WTC11 (cell line): ENCODE data around the gene PFDN1. TPM values are rescaled to one million over a fixed set of nuclear protein-coding genes. Genes with fewer than 3 reads are reported as not detected.

Experiments used
- ATAC-seq: fragments of 200-7000 bp; cut with Tn5 transposase; 2 replicates; pipeline ENCODE4 v1.10.0; 2021; ENCODE audit warnings: mild to moderate bottlenecking, moderate library complexity
- CTCF ChIA-PET: fragments of 300-600 bp; sonication (Branson Sonifier 250); formaldehyde crosslinking; loops from one replicate; lab custom pipeline; 2021; ENCODE audit warnings: antibody characterized with exemption; lab: Charles Lee
- POLR2A ChIA-PET: fragments of 350-600 bp; sonication (Branson Sonifier 250); formaldehyde crosslinking; loops from one replicate; lab custom pipeline; 2021; ENCODE audit warnings: antibody characterized with exemption; lab: Charles Lee
- DNase-seq: peaks from one replicate; pipeline ENCODE4 v3.0.0; 2021; ENCODE audit warnings: low spot score
- H3K27ac Mint-ChIP-seq: 2 replicates; pipeline ENCODE4 v1.8.0; 2021; ENCODE audit warnings: mixed read lengths
- H3K27me3 Mint-ChIP-seq: 2 replicates; pipeline ENCODE4 v1.8.0; 2021; ENCODE audit warnings: low read depth, mild to moderate bottlenecking, moderate library complexity, mixed read lengths
- H3K36me3 Mint-ChIP-seq: 2 replicates; pipeline ENCODE4 v1.8.0; 2021; ENCODE audit warnings: mixed read lengths
- H3K4me1 Mint-ChIP-seq: 2 replicates; pipeline ENCODE4 v1.8.0; 2022; ENCODE audit warnings: mixed read lengths
- H3K4me3 Mint-ChIP-seq: 2 replicates; pipeline ENCODE4 v1.8.0; 2021; ENCODE audit warnings: mild to moderate bottlenecking, moderate library complexity, mixed read lengths
- H3K9me3 Mint-ChIP-seq: 2 replicates; pipeline ENCODE4 v1.8.0; 2021; ENCODE audit warnings: mixed read lengths
- AFF4 ChIP-seq: sonication (generic); formaldehyde crosslinking; IDR thresholded peaks from 2 replicates; pipeline ENCODE4 v1.8.1; 2023; ENCODE audit warnings: mild to moderate bottlenecking, missing genetic modification reagents, borderline replicate concordance
- CREB1 ChIP-seq: sonication (generic); formaldehyde crosslinking; IDR thresholded peaks from 2 replicates; pipeline ENCODE4 v1.8.0; 2023; ENCODE audit warnings: mild to moderate bottlenecking, missing genetic modification reagents
- ELF4 ChIP-seq: sonication (generic); formaldehyde crosslinking; IDR thresholded peaks from 2 replicates; pipeline ENCODE4 v1.8.1; 2022; ENCODE audit warnings: low read depth, mild to moderate bottlenecking, moderate library complexity, missing genetic modification reagents
- FOXP1 ChIP-seq: sonication (generic); formaldehyde crosslinking; IDR thresholded peaks from 2 replicates; pipeline ENCODE4 v1.8.0; 2022; ENCODE audit warnings: missing genetic modification reagents, mild to moderate bottlenecking, moderate library complexity, borderline replicate concordance
- KAT7 ChIP-seq: sonication (generic); formaldehyde crosslinking; IDR thresholded peaks from 2 replicates; pipeline ENCODE4 v1.8.1; 2023; ENCODE audit warnings: missing genetic modification reagents, mild to moderate bottlenecking, borderline replicate concordance
- MXD4 ChIP-seq: fragments of 250-450 bp; sonication (Bioruptor Pico); IDR thresholded peaks from 2 replicates; pipeline ENCODE4 v1.8.0; 2021; ENCODE audit warnings: mild to moderate bottlenecking, moderate library complexity, borderline replicate concordance
- MYBL2 ChIP-seq: sonication (generic); formaldehyde crosslinking; IDR thresholded peaks from 2 replicates; pipeline ENCODE4 v1.8.1; 2023; ENCODE audit warnings: mild to moderate bottlenecking, moderate library complexity, missing genetic modification reagents
- NFE2L1 ChIP-seq: sonication (generic); formaldehyde crosslinking; IDR thresholded peaks from 2 replicates; pipeline ENCODE4 v1.8.1; 2023; ENCODE audit warnings: missing genetic modification reagents
- NR1H2 ChIP-seq: sonication (generic); formaldehyde crosslinking; IDR thresholded peaks from 2 replicates; pipeline ENCODE4 v1.9.0; 2021; ENCODE audit warnings: mild to moderate bottlenecking, moderate library complexity, missing genetic modification reagents
- NR2C2 ChIP-seq: sonication (generic); formaldehyde crosslinking; IDR thresholded peaks from 2 replicates; pipeline ENCODE4 v1.8.0; 2022; ENCODE audit warnings: mild to moderate bottlenecking, missing genetic modification reagents
- NR3C1 ChIP-seq: sonication (generic); formaldehyde crosslinking; conservative IDR thresholded peaks from 2 replicates; pipeline ENCODE4 v1.8.1; 2023; ENCODE audit warnings: low read depth, mild to moderate bottlenecking, missing genetic modification reagents
- RELA ChIP-seq: sonication (generic); formaldehyde crosslinking; IDR thresholded peaks from 2 replicates; pipeline ENCODE4 v1.8.1; 2022; ENCODE audit warnings: missing genetic modification reagents, mild to moderate bottlenecking, borderline replicate concordance
- RORB ChIP-seq: fragments of 250-450 bp; sonication (Bioruptor Pico); IDR thresholded peaks from 2 replicates; pipeline ENCODE4 v1.9.0; 2021; ENCODE audit warnings: mild to moderate bottlenecking
- TP53 ChIP-seq: sonication (generic); formaldehyde crosslinking; IDR thresholded peaks from 2 replicates; pipeline ENCODE4 v1.8.1; 2023; ENCODE audit warnings: mild to moderate bottlenecking, missing genetic modification reagents
- ZNF121 ChIP-seq: sonication (generic); formaldehyde crosslinking; IDR thresholded peaks from 2 replicates; pipeline ENCODE4 v1.8.0; 2023; ENCODE audit warnings: missing genetic modification reagents
- ZNF263 ChIP-seq: sonication (generic); formaldehyde crosslinking; IDR thresholded peaks from 2 replicates; pipeline ENCODE4 v1.8.1; 2022; ENCODE audit warnings: low read depth, mild to moderate bottlenecking, moderate library complexity, missing genetic modification reagents
- ZNF317 ChIP-seq: sonication (generic); formaldehyde crosslinking; IDR thresholded peaks from 2 replicates; pipeline ENCODE4 v1.8.1; 2023; ENCODE audit warnings: low read depth, mild to moderate bottlenecking, moderate library complexity, missing genetic modification reagents, borderline replicate concordance
- ZNF423 ChIP-seq: fragments of 250-450 bp; sonication (Bioruptor Pico); IDR thresholded peaks from 2 replicates; pipeline ENCODE4 v2.1.2; 2022; ENCODE audit warnings: mild to moderate bottlenecking, moderate library complexity
- ZSCAN18 ChIP-seq: fragments of 250-450 bp; sonication (Bioruptor Pico); IDR thresholded peaks from 2 replicates; pipeline ENCODE4 v2.1.2; 2022; ENCODE audit warnings: mild to moderate bottlenecking, moderate library complexity
- total RNA-seq: library from RNA; stranded (reverse); gene quantifications from 3 replicates; pipeline ENCODE4 v1.2.3, GENCODE V29; 2021
- TF ChIP-seq, protein P1 (sequence below): sonication (generic); formaldehyde crosslinking; IDR thresholded peaks from 2 replicates; pipeline ENCODE4 v1.8.0; 2023; ENCODE audit warnings: missing genetic modification reagents
- TF ChIP-seq, protein P2 (sequence below): sonication (generic); formaldehyde crosslinking; IDR thresholded peaks from 2 replicates; pipeline ENCODE4 v1.8.0; 2022; ENCODE audit warnings: mild to moderate bottlenecking, missing genetic modification reagents

PFDN1 gene
- total RNA-seq, 1 experiment from 2014 or later: 44.1 TPM

- TF ChIP-seq ELF4: no peak
Measured at GRCh38 chr5:140215276-140215675, 87.6 kb downstream of the PFDN1 start (continued).

- ATAC-seq: no peak
- POLR2A ChIA-PET: no interaction called here
- CTCF ChIA-PET: interaction anchor here (1.6 to 3.8 kb wide), 3 partner anchors 9 to 25 kb away, joined by 5 to 37 read pairs (median 6); no protein-coding TSS in a partner anchor
- no peaks in the 10 kb centered on the region for H3K36me3 Mint-ChIP-seq
- H3K27me3 Mint-ChIP-seq: no peaks in the 10 kb centered on the region
- H3K4me3 Mint-ChIP-seq: no peak overlapping the region
- H3K9me3 Mint-ChIP-seq: no peaks in the 10 kb centered on the region
- DNase-seq: no peak
- H3K27ac Mint-ChIP-seq: 0 out of 2 replicates have a peak overlapping the region, but pooled peaks have one; percentile 19
- peaks cover 7% of the 10 kb centered on the region for H3K4me1 Mint-ChIP-seq
- TF ChIP-seq RELA (CRISPR knock-in tag): no peak
- no peak for TF ChIP-seq AFF4 (CRISPR knock-in tag)
- TF ChIP-seq RORB (CRISPR knock-in tag): no peak
- TF ChIP-seq ZNF121 (CRISPR knock-in tag): no peak
- TF ChIP-seq ZSCAN18 (CRISPR knock-in tag): no peak
- no peak for TF ChIP-seq NR2C2 (CRISPR knock-in tag)
- TF ChIP-seq, protein P1, sequence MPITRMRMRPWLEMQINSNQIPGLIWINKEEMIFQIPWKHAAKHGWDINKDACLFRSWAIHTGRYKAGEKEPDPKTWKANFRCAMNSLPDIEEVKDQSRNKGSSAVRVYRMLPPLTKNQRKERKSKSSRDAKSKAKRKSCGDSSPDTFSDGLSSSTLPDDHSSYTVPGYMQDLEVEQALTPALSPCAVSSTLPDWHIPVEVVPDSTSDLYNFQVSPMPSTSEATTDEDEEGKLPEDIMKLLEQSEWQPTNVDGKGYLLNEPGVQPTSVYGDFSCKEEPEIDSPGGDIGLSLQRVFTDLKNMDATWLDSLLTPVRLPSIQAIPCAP (CRISPR knock-in tag): no peak
- TF ChIP-seq, protein P2, sequence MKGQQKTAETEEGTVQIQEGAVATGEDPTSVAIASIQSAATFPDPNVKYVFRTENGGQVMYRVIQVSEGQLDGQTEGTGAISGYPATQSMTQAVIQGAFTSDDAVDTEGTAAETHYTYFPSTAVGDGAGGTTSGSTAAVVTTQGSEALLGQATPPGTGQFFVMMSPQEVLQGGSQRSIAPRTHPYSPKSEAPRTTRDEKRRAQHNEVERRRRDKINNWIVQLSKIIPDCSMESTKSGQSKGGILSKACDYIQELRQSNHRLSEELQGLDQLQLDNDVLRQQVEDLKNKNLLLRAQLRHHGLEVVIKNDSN: no peak
- no peak for TF ChIP-seq NR1H2 (CRISPR knock-in tag)
- TF ChIP-seq MYBL2 (CRISPR knock-in tag): no peak
- TF ChIP-seq ZNF317 (CRISPR knock-in tag): no peak
- TF ChIP-seq ZNF423 (CRISPR knock-in tag): no peak
- TF ChIP-seq CREB1: no peak
Measured at GRCh38 chr5:140214831-140215230, 88.1 kb downstream of the PFDN1 start.

DNA sequence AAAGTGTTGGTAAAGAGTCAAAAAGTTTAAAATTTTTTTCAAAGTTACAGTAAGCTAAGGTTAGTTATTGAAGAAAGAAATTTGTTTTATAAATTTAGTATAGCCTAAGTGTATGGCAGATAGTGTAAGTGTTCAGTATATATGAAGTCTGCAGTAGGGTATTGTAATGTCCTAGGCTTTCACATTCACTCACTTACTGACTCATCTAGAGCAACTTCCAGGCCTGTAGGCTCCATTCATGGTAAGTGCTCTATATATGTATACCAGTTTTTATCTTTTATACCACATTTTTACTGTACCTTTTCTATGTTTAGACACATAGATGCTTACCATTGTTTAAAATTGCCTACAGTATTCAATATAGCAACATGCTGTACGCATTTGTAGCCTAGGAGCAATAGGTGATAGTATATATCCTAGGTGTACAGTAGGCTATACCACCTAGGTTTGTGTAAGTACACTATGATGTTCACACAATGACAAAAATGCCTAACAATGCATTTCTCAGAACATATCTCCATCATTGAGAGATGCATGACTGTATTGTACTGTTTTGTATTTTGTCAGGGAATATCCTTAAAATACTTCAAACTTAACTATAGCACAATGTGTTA, 89.4 kb downstream of the PFDN1 start:
- TF ChIP-seq TP53 (CRISPR knock-in tag): no peak
- TF ChIP-seq NFE2L1 (CRISPR knock-in tag): no peak
- TF ChIP-seq ZNF263 (CRISPR knock-in tag): no peak
- TF ChIP-seq MXD4 (CRISPR knock-in tag): no peak
- TF ChIP-seq KAT7: no peak
- TF ChIP-seq NR3C1 (CRISPR knock-in tag): no peak
- no peak for TF ChIP-seq FOXP1 (CRISPR knock-in tag)
- POLR2A ChIA-PET: interaction anchor here (0.6 kb wide), 1 partner anchor 441 kb away, joined by 3 read pairs; no protein-coding TSS in a partner anchor

More for the DNA sequence above, 89.4 kb downstream of the PFDN1 start:
- Mint-ChIP-seq H3K27me3 (no peaks in the 10 kb centered on the region), H3K27ac (no peak overlapping the region), H3K4me3 (no peak overlapping the region), H3K36me3 (no peaks in the 10 kb centered on the region), H3K9me3 (no peaks in the 10 kb centered on the region), H3K4me1 (peaks cover 7% of the 10 kb centered on the region)
- ATAC-seq (no peak), DNase-seq (no peak)
- CTCF ChIA-PET: interaction anchor here (1.6 kb wide), 1 partner anchor 27 kb away, joined by 4 read pairs; no protein-coding TSS in a partner anchor
